AG04449 (cell line): ENCODE results near the gene GREB1L.

Source experiments
- CTCF ChIA-PET: fragments of 350-600 bp; formaldehyde crosslinking; extraction: SDS; loops from one replicate; lab custom pipeline; 2021; ENCODE audit warnings: antibody characterized with exemption; lab: Yijun Ruan, JAX
- POLR2A ChIA-PET: fragments of 400-600, 350-600 bp; formaldehyde crosslinking; extraction: SDS; loops from one replicate; lab custom pipeline; 2020; ENCODE audit warnings: antibody characterized with exemption, inconsistent platforms; lab: Yijun Ruan, JAX
- DNase-seq: peaks from one replicate; pipeline ENCODE4 v3.0.0-alpha.2; 2010; ENCODE audit warnings: low read depth, low spot score
- H3K4me3 ChIP-seq: 2 replicates; pipeline ENCODE4 v1.5.1; 2011; ENCODE audit warnings: low read depth, mild to moderate bottlenecking, control low read depth, low read length
- TF ChIP-seq, protein P1 (sequence below): IDR thresholded peaks from one replicate; pipeline ENCODE4 v1.5.1; 2011; ENCODE audit warnings: mild to moderate bottlenecking, moderate library complexity, low read length, control low read depth, inconsistent platforms; ENCODE audit not compliant: insufficient read depth; ENCODE audit errors: missing control alignments

The GREB1L gene

DNA sequence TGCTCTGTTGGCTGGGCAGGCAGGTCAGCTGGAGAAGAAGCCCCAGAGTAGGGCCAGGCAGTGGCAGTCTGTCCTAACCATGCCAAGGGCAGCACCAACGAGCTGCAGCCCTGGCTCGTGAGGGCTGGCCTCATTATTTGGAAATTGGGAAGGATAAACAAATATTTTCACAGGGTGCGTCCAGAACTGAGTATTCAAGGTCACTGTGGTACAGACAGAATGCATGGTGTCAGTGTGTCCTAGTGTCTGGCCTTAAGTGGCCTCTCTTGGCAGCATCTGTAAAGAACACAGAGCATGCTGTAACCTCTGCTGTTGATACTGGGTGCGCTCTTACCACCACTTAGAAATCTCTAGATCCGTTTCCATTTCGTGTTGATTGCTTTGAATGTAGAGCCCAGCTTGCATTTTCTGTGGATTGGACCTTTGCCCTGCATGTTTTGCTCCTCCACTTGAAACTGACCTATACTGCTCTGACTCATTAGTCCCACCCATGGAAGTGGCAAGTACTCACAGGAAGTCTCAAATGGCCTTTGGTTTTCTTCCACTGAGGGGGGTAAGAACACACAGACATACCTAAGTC is 88.2 kb downstream of the GREB1L start:
- ChIA-PET CTCF (no interaction called here), POLR2A (no interaction called here)
- TF ChIP-seq, protein P1, sequence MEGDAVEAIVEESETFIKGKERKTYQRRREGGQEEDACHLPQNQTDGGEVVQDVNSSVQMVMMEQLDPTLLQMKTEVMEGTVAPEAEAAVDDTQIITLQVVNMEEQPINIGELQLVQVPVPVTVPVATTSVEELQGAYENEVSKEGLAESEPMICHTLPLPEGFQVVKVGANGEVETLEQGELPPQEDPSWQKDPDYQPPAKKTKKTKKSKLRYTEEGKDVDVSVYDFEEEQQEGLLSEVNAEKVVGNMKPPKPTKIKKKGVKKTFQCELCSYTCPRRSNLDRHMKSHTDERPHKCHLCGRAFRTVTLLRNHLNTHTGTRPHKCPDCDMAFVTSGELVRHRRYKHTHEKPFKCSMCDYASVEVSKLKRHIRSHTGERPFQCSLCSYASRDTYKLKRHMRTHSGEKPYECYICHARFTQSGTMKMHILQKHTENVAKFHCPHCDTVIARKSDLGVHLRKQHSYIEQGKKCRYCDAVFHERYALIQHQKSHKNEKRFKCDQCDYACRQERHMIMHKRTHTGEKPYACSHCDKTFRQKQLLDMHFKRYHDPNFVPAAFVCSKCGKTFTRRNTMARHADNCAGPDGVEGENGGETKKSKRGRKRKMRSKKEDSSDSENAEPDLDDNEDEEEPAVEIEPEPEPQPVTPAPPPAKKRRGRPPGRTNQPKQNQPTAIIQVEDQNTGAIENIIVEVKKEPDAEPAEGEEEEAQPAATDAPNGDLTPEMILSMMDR = no peak
- H3K4me3 ChIP-seq = no peak overlapping the region
- DNase-seq = no peak

DNA sequence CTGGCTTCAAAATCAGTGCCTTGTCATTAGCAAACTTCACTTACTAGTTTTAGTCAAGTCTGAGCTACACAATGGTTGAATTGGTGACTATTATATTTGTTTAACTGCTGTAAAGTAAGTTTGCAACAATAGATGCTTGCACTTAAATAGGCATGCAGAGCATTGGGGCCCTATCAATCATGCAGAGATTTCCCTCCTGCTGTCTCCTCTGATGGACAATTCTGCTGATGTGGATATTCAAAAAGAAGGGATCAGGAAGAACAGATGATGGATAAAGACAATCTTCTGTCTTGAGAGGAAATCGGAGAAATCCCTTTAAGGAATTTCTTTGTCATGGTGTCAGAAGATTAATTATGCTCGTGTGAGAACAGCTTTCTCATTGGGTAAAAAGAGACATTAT is 89.0 kb downstream of the GREB1L start:
- H3K4me3 ChIP-seq = no peak overlapping the region
- TF ChIP-seq, protein P1 = no peak
- ChIA-PET POLR2A (no interaction called here), CTCF (no interaction called here)
- no peak for DNase-seq

DNA sequence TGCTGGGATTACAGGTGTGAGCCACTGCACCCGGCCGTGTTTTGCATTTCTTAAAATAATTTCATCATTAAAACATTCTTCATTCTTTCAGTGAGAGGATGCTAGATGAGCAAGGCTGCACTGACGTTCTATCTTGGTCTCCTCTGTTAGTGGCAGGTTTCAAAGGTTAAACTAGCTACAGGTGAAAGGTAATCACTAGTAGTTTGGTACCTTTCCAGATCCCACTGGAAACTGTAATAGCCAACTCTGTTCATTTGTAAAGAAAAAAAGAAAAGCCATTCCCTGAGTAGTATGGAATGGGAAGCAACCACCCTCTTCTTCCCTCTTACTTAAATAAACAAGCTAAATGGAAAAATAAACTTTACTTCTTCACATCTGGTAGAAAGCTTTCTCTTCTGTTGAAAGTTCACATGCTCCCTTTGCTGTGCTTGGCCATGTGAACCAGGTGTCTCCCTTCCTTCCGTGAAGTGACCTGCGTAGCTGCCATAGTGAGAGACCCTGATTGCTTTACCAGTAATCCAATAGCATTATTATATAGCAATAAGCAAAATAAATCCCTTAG is 94.0 kb downstream of the GREB1L start:
- ChIA-PET CTCF (no interaction called here), POLR2A (no interaction called here)
- H3K4me3 ChIP-seq = no peak overlapping the region
- TF ChIP-seq, protein P1 = no peak
- no peak for DNase-seq

DNA sequence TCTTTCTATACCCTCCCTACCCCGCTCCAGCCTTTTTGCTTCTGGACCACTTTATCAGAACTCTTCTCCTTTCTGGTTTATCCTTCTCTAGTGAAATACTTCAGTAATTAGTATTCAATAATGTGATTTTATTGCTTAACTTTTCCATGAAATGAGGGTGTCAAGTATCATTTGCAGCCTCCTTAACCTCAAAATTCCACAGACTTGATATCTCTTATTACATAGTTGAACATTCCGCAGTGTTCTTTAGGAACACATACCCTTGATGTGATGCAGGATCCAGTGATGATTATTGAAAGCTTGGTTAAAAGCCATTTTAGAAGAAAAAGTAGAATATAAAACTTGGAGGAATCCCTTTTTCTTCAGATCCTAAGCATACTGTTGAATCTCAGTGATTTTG is 94.8 kb downstream of the GREB1L start:
- DNase-seq = no peak
- POLR2A ChIA-PET = no interaction called here
- no peak overlapping the region for H3K4me3 ChIP-seq
- TF ChIP-seq, protein P1 = no peak
- CTCF ChIA-PET = interaction anchor here (1.7 kb wide), 1 partner anchor 108 kb away, joined by 4 read pairs; no protein-coding TSS in a partner anchor

DNA sequence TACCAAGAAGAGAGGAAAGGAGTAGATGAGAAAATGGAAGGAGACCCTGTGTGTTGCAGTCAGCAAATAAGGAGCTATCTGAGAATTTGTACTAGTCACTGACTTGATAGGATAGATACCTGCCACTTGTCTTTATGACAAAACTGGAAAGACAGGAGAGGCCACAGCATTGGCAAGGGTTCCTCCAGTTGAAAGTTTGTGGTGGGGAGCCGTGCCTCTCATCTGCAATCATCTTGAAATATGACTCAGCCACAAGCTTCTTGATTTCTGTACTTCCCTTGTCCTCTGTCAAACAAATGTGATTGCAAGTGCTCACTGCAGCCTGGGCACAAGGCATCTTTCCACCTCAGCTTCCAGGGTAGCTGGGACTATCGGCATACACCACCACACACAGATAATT is 99.1 kb downstream of the GREB1L start:
- TF ChIP-seq, protein P1 = no peak
- no peak overlapping the region for H3K4me3 ChIP-seq
- DNase-seq = no peak
- POLR2A ChIA-PET = no interaction called here
- CTCF ChIA-PET = no interaction called here

DNA sequence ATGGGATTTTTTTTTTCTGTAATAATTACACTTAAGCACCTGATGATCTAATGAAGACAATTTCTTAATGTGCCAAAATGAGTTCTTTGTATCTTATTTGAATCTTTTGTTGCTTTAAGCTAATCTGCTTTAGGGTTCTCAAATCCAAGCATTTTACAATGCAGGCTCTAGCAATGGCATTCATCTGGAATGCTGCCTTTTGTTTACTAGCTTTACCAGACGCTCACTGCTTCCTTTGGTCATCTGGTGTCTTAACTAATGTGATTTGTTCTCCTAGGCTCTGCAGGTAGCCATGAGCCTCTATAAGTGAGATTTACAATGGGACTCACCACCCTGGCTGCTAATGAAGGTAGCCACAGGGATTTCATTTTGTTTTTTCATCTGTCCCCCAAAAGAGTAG is 100.3 kb downstream of the GREB1L start:
- DNase-seq = no peak
- H3K4me3 ChIP-seq = no peak overlapping the region
- POLR2A ChIA-PET = no interaction called here
- CTCF ChIA-PET = no interaction called here
- TF ChIP-seq, protein P1 = no peak
